G401 (cell line): ENCODE results near the gene RAD50. TPM values are rescaled to one million over a fixed set of nuclear protein-coding genes. Genes with fewer than 3 reads are reported as not detected.
"Not testable (repeated sequence)": the region's sequence is repeated elsewhere in the genome, so short reads cannot be mapped to it uniquely, and the experiment has no call there.

Source experiments
- DNase-seq: peaks from one replicate; pipeline ENCODE4 v3.0.0-alpha.2; 2015; ENCODE audit warnings: low spot score
- in situ Hi-C: cut with HindIII; loops from 2 replicates; pipeline ENCODE4 v1.10.0; 2016; ENCODE audit warnings: low sequenced_read_pairs, mixed read lengths
- total RNA-seq: library from RNA; depleted of rRNA; stranded (reverse); fragments of >200 nt; shearing (Covaris generic); gene quantifications from 2 replicates; pipeline ENCODE4 v1.2.3, GENCODE V29; 2014; rRNA removed

The RAD50 gene
- total RNA-seq = 11.4 and 39.4 TPM in 2 replicates

GRCh38 chr5:132556763-132557477 is at the start of gene RAD50:
Gene RAD50, plus strand, starts transcription at chr5:132556977. Its CDS starts 348 bp downstream, at chr5:132557325.
- in situ Hi-C loops = no loop called here
- DNase-seq = peak; percentile 84

GRCh38 chr5:132510076-132510475 is 46.7 kb upstream of the RAD50 start:
- in situ Hi-C loops = no loop called here
- no peak for DNase-seq

- in situ Hi-C loops, DNase-seq: not testable (repeated sequence)
These were observed 43.0 kb upstream of the RAD50 start for GRCh38 chr5:132513618-132514336.

- DNase-seq, in situ Hi-C loops: not testable (repeated sequence)
These were observed 34.7 kb upstream of the RAD50 start for GRCh38 chr5:132522067-132522466.

GRCh38 chr5:132524877-132525276 is 31.9 kb upstream of the RAD50 start:
- DNase-seq, in situ Hi-C loops: not testable (repeated sequence)

- no peak for DNase-seq
- in situ Hi-C loops = no loop called here
These were observed 31.5 kb upstream of the RAD50 start for GRCh38 chr5:132525299-132525724.

- DNase-seq = peak; percentile 79
- in situ Hi-C loops = no loop called here
These were observed 30.3 kb upstream of the RAD50 start for GRCh38 chr5:132526290-132526973.

- in situ Hi-C loops = no loop called here
- no peak for DNase-seq
These were observed 29.7 kb upstream of the RAD50 start for GRCh38 chr5:132526974-132527564.

GRCh38 chr5:132528021-132528420 is 28.8 kb upstream of the RAD50 start:
- in situ Hi-C loops = no loop called here

GRCh38 chr5:132528866-132529634 is 27.7 kb upstream of the RAD50 start:
- DNase-seq = no peak
- in situ Hi-C loops = no loop called here

More at GRCh38 chr5:132528021-132528420, 28.8 kb upstream of the RAD50 start:
- no peak for DNase-seq

- in situ Hi-C loops = no loop called here
- DNase-seq = no peak
These were observed 25.8 kb upstream of the RAD50 start for GRCh38 chr5:132530946-132531345.

- in situ Hi-C loops = no loop called here
These were observed 17.1 kb upstream of the RAD50 start for GRCh38 chr5:132539716-132540115.

GRCh38 chr5:132540149-132540548 is 16.6 kb upstream of the RAD50 start:
- no peak for DNase-seq

More at GRCh38 chr5:132539716-132540115, 17.1 kb upstream of the RAD50 start:
- DNase-seq = no peak

GRCh38 chr5:132540764-132541163 is 16.0 kb upstream of the RAD50 start:
- peak; percentile 16 for DNase-seq
- in situ Hi-C loops = no loop called here

More at GRCh38 chr5:132540149-132540548, 16.6 kb upstream of the RAD50 start:
- in situ Hi-C loops = no loop called here

- DNase-seq = no peak
- in situ Hi-C loops = no loop called here
These were observed 13.1 kb upstream of the RAD50 start, which contains the start of gene IL5 for GRCh38 chr5:132543472-132544201. Gene IL5, minus strand, starts transcription at chr5:132543522. Its CDS starts 44 bp downstream, at chr5:132543478.

GRCh38 chr5:132546108-132546507 is 10.7 kb upstream of the RAD50 start:
- DNase-seq = no peak
- in situ Hi-C loops = no loop called here

- in situ Hi-C loops = no loop called here
- DNase-seq = no peak
These were observed 9.5 kb upstream of the RAD50 start for GRCh38 chr5:132547269-132547668.

GRCh38 chr5:132548834-132549233 is 7.9 kb upstream of the RAD50 start:
- in situ Hi-C loops, DNase-seq: not testable (repeated sequence)
